ENCODE measurements around the gene KIF3A.

DNA sequence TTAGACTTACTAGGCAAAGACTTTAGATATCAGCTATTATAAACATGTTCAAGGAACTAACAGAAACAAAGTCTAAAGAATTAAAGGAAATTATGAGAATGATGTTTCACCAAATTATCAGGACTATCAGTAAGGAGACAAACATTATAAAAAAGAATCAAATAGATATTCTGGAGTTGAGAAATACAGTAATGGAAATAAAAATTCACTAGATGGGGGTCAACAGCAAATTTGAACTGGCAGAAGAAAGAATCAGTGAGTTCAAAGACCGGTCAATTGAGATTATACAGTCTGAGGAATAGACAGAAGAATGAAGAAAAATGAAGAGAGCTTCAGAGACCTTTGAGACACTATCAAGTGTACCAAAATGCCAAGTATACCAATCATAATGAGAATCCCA lies 89.0 kb downstream of the KIF3A start:
- TF ChIP-seq, protein P1, sequence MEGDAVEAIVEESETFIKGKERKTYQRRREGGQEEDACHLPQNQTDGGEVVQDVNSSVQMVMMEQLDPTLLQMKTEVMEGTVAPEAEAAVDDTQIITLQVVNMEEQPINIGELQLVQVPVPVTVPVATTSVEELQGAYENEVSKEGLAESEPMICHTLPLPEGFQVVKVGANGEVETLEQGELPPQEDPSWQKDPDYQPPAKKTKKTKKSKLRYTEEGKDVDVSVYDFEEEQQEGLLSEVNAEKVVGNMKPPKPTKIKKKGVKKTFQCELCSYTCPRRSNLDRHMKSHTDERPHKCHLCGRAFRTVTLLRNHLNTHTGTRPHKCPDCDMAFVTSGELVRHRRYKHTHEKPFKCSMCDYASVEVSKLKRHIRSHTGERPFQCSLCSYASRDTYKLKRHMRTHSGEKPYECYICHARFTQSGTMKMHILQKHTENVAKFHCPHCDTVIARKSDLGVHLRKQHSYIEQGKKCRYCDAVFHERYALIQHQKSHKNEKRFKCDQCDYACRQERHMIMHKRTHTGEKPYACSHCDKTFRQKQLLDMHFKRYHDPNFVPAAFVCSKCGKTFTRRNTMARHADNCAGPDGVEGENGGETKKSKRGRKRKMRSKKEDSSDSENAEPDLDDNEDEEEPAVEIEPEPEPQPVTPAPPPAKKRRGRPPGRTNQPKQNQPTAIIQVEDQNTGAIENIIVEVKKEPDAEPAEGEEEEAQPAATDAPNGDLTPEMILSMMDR (conservative IDR thresholded peaks at IDR 0.05; ENCODE audit: low read length): no peak
- no peak for TF ChIP-seq EZH2phosphoT487 (IDR thresholded peaks at IDR 0.05; ENCODE audit: borderline replicate concordance)
